GM13977 (cell line): Measurements from ENCODE around the gene DDHD1.

Experiments
- DNase-seq: peaks from one replicate; pipeline ENCODE4 v3.0.0; 2012; ENCODE audit warnings: low spot score
- CTCF ChIP-seq: IDR thresholded peaks from 2 replicates; pipeline ENCODE4 v1.5.1; 2012; ENCODE audit warnings: mild to moderate bottlenecking, control low read depth; ENCODE audit not compliant: insufficient read depth; ENCODE audit errors: extremely low read depth, missing control alignments
- in situ Hi-C: fragments of 300-500 bp; cut with MboI; formaldehyde crosslinking; loops from one replicate; pipeline ENCODE4 v1.12.0; 2022; ENCODE audit warnings: low sequenced_read_pairs, low pct_unique_long_range_greater_than_20kb, mixed read lengths, inconsistent platforms; ENCODE audit not compliant: unreplicated experiment

DDHD1 gene

GRCh38 chr14:53152184-53152886, 788 bp downstream of the DDHD1 start:
- no peak for TF ChIP-seq CTCF
- DNase-seq, result peak; percentile 64
- in situ Hi-C loops, result no loop called here

GRCh38 chr14:53151523-53152183, 1.5 kb downstream of the DDHD1 start:
- TF ChIP-seq CTCF, result no peak
- no peak for DNase-seq
- in situ Hi-C loops, result no loop called here

GRCh38 chr14:53149668-53150316, 3.3 kb downstream of the DDHD1 start:
- TF ChIP-seq CTCF, result no peak
- DNase-seq, result no peak
- in situ Hi-C loops, result no loop called here

GRCh38 chr14:53148671-53149070, 4.5 kb downstream of the DDHD1 start:
- TF ChIP-seq CTCF, result no peak
- in situ Hi-C loops, result no loop called here
- no peak for DNase-seq

- no peak for TF ChIP-seq CTCF
- DNase-seq, result no peak
- in situ Hi-C loops, result no loop called here
Observed at GRCh38 chr14:53147893-53148292, 5.2 kb downstream of the DDHD1 start.

- DNase-seq, result no peak
- in situ Hi-C loops, result no loop called here
- no peak for TF ChIP-seq CTCF
Observed at GRCh38 chr14:53147208-53147607, 5.9 kb downstream of the DDHD1 start.
